Measurements from ENCODE around the gene RHOT1.
"Not testable (repeated sequence)": the region's sequence is repeated elsewhere in the genome, so short reads cannot be mapped to it uniquely, and the experiment has no call there.

- TF ChIP-seq POLR2A (IDR thresholded peaks at IDR 0.05); CTCF (IDR thresholded peaks at IDR 0.05 in 8 of 11, conservative IDR thresholded peaks at IDR 0.05 in 3 of 11): not testable (repeated sequence)
Measured at GRCh38 chr17:32178679-32179078, 36.4 kb downstream of the RHOT1 start.
